GM12872 (cell line): Measurements from ENCODE around the gene IFNL4.
"Not testable (repeated sequence)": the region's sequence is repeated elsewhere in the genome, so short reads cannot be mapped to it uniquely, and the experiment has no call there.

Experiments used
- TF ChIP-seq, protein P1 (sequence below): IDR thresholded peaks from 3 replicates; pipeline ENCODE4 v1.5.1; 2011; ENCODE audit warnings: low read depth, mild to moderate bottlenecking, low read length, moderate library complexity; ENCODE audit not compliant: insufficient read depth

The IFNL4 gene

DNA sequence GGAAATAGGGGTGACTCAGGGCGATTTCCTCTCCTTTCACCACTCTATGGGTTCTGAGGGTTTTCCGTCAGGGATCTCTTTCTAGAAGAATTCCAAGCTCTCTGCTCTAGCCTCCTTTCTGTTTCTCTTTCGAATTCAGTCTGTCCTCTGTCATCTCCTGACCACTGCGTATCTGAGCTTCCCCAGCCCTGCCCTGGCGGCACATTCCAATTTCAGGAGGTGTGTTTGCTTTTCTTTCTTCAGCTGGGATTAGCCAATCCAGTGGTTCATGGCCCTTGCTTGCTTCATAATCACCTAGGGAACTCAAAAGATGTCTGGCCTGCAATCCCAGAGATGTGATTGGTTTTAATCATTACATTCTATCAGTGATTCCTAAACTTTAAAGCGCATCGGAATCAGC, 28.9 kb upstream of the IFNL4 start:
- TF ChIP-seq, protein P1, sequence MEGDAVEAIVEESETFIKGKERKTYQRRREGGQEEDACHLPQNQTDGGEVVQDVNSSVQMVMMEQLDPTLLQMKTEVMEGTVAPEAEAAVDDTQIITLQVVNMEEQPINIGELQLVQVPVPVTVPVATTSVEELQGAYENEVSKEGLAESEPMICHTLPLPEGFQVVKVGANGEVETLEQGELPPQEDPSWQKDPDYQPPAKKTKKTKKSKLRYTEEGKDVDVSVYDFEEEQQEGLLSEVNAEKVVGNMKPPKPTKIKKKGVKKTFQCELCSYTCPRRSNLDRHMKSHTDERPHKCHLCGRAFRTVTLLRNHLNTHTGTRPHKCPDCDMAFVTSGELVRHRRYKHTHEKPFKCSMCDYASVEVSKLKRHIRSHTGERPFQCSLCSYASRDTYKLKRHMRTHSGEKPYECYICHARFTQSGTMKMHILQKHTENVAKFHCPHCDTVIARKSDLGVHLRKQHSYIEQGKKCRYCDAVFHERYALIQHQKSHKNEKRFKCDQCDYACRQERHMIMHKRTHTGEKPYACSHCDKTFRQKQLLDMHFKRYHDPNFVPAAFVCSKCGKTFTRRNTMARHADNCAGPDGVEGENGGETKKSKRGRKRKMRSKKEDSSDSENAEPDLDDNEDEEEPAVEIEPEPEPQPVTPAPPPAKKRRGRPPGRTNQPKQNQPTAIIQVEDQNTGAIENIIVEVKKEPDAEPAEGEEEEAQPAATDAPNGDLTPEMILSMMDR, result no peak

DNA sequence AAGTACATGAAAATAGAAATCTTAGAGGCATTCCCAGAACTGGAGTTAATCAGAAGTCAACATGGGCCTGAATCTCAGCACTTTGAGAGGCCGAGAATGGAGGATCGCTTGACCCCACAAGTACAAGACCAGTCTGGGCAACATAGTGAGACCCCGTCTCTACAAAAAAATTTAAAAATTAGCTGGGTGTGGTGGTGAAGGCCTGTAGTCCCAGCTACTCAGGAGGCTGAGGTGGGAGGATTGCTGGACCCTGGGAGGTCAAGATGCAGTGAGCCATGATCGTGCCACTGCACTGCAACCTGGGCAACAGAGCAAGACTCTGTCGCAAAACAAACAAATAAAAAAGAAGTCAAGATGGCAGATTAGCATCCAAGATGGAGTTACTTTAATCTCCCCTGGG, 28.1 kb upstream of the IFNL4 start:
- TF ChIP-seq, protein P1, result no peak

DNA sequence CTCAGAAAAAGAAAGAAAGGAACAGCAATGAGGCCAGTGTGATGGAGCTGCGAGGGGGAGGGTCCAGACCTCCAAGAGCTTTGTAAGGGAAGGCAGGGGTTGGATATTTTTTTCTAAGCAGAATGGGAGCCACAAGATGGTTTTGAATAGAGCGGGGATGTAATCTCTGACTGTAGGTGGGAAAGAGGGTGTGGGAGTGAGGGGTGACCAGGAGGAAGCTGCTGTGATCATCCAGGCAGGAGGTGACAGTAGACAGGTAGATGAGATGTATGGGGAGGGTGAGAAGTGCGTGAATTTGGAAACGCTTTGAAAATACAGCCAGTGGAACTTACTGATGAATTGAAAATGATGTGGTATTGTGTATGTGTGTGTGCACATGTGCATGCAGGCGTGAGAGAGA, 26.9 kb upstream of the IFNL4 start:
- TF ChIP-seq, protein P1, result no peak

DNA sequence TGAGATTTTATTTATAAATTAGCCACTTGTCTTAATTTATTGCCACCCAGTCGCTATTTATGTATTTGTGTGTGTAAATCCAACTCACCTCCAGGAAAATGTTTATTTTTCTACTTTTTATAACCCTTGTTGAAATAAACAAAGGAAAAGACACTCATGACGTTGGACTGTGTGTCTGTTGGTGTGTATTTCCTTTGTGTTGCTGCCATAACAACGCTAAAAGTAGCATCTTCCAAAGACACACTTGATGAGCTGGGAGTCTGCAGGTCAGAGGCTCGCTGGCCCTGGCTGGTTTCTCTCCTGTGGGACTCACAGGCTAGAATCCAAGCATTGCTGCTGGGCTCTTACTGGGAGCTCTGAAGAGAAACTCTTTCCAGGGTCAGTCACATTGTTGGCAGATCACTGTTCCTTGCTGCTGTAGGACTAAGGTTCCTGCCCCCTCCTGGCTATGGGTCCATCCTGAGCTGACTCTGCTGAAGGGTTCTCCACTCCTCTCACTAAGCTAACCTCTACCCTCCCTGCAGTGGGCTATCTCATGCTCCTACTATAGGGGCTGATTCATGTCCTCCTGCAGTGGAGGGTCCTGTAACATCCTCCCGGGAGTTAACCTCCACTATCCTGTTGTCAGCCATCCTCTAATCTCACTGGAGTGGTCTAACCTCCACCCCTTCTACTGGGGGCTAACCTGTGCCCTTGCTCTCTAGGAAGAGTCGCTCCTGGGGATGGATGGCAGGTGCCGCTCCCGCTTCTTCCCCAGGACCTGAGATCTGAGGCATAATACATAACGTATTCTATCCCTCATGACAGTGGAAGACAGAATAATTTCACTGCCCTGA, 21.6 kb upstream of the IFNL4 start:
- TF ChIP-seq, protein P1, result no peak

DNA sequence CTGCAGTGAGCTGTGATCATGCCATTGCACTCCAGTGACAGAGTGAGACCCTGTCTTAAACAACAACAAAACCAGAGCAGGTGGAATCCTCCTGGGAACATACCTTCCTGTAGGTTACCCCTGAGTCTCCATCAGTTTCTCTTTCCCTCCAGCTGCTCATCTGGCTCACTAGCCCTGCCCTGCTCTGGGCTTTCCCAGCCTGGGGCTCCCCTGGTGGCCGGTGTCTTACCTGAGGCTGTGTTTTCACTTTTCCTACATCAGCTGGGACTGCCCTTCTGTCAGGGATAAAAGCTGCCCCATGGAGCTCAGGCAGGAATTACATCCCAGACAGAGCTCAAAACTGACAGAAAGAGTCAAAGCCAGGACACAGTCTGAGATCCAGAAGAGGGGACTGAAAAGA, 19.4 kb upstream of the IFNL4 start, which contains the start of gene IFNL2:
TSS of gene IFNL2 (plus strand) at position 312 of the 400 bp plus-strand sequence. CDS start 173 bp downstream, outside the sequence.
- TF ChIP-seq, protein P1, result not testable (repeated sequence)

DNA sequence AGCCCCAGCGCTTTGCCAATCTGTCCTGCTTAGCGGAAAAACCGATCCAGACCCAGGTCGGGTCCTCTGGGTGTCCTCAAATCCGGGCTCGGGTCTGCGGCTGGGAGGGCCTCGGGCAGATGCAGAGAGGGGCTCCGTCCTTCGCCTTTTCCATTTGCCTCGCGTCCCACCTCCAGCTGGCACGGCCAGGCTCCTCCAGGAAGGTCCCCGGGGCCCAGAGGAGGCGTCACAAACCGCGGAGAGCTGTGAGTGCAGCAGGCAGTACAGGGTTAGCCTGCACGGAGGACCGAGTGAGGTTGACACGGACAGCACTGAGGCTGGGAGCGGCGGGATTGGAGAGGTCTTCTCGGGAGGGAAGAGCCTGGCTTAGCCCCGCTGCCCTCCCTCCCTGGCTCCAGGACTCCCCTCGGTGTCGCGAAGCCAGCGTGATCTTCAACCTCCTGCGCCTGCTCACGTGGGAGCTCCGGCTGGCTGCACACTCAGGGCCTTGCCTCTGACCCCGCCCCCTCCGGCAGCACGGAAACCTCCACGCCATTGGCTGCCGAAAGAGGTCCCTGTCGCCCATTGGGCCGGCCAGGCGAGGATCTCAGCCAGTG, 16.8 kb upstream of the IFNL4 start:
- TF ChIP-seq, protein P1, result no peak
